ENCODE results near the gene PPIL6.

- TF ChIP-seq, protein P1, sequence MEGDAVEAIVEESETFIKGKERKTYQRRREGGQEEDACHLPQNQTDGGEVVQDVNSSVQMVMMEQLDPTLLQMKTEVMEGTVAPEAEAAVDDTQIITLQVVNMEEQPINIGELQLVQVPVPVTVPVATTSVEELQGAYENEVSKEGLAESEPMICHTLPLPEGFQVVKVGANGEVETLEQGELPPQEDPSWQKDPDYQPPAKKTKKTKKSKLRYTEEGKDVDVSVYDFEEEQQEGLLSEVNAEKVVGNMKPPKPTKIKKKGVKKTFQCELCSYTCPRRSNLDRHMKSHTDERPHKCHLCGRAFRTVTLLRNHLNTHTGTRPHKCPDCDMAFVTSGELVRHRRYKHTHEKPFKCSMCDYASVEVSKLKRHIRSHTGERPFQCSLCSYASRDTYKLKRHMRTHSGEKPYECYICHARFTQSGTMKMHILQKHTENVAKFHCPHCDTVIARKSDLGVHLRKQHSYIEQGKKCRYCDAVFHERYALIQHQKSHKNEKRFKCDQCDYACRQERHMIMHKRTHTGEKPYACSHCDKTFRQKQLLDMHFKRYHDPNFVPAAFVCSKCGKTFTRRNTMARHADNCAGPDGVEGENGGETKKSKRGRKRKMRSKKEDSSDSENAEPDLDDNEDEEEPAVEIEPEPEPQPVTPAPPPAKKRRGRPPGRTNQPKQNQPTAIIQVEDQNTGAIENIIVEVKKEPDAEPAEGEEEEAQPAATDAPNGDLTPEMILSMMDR (IDR thresholded peaks at IDR 0.05), result no peak
- TF ChIP-seq POLR2A (IDR thresholded peaks at IDR 0.05), result no peak
Measured at GRCh38 chr6:109411034-109411433, 29.4 kb downstream of the PPIL6 start.

Measured in body of pancreas (tissue), 4 donors.